Fibroblast of mammary gland (primary cell): ENCODE measurements around the gene CHFR.
A peak's percentile ranks its signal among the peaks of the same experiment; 100 is the strongest.
"Not testable (repeated sequence)": the region's sequence is repeated elsewhere in the genome, so short reads cannot be mapped to it uniquely, and the experiment has no call there.

Source experiments
- DNase-seq: peaks from one replicate; pipeline ENCODE4 v3.0.0-alpha.2; 2010; ENCODE audit warnings: low read depth
- H3K4me3 ChIP-seq: 2 replicates; pipeline ENCODE4 v1.5.1; 2011; ENCODE audit warnings: low read depth, mild to moderate bottlenecking, low read length, moderate library complexity; ENCODE audit not compliant: control insufficient read depth
- CTCF ChIP-seq: conservative IDR thresholded peaks from 2 replicates; pipeline ENCODE4 v1.5.1; 2011; ENCODE audit warnings: low read depth, low read length, inconsistent platforms; ENCODE audit not compliant: control insufficient read depth, insufficient read depth

Gene CHFR

GRCh38 chr12:132923356-132923909 lies 36.0 kb upstream of the CHFR start:
- H3K4me3 ChIP-seq = no peak overlapping the region
- TF ChIP-seq CTCF = no peak

GRCh38 chr12:132922676-132923075 lies 35.3 kb upstream of the CHFR start:
- no peak for DNase-seq
- H3K4me3 ChIP-seq = no peak overlapping the region
- no peak for TF ChIP-seq CTCF

More at GRCh38 chr12:132923356-132923909, 36.0 kb upstream of the CHFR start:
- DNase-seq = no peak

- no peak for DNase-seq
- TF ChIP-seq CTCF = peak; percentile 10
- no peak overlapping the region for H3K4me3 ChIP-seq
Observed at GRCh38 chr12:132921685-132922084, 34.3 kb upstream of the CHFR start.

GRCh38 chr12:132918680-132919079 lies 31.3 kb upstream of the CHFR start:
- TF ChIP-seq CTCF = no peak

GRCh38 chr12:132909030-132909368 lies 21.6 kb upstream of the CHFR start:
- TF ChIP-seq CTCF = no peak
- DNase-seq = no peak

More at GRCh38 chr12:132918680-132919079, 31.3 kb upstream of the CHFR start:
- DNase-seq = no peak
- no peak overlapping the region for H3K4me3 ChIP-seq

GRCh38 chr12:132908145-132909029 lies 21.0 kb upstream of the CHFR start:
- DNase-seq = peak; percentile 98
- TF ChIP-seq CTCF = no peak
- peak overlapping the region; percentile 75 for H3K4me3 ChIP-seq

More at GRCh38 chr12:132909030-132909368, 21.6 kb upstream of the CHFR start:
- H3K4me3 ChIP-seq = peak overlapping the region; percentile 75

GRCh38 chr12:132907789-132908144 lies 20.4 kb upstream of the CHFR start:
- peak overlapping the region; percentile 75 for H3K4me3 ChIP-seq
- DNase-seq = not testable (repeated sequence)
